Measurements from ENCODE around the gene TINAGL1. TPM values are rescaled to one million over a fixed set of nuclear protein-coding genes. Genes with fewer than 3 reads are reported as not detected.

TINAGL1 gene
- total RNA-seq, 1 experiment from 2014 or later: 2.5 TPM

- Mint-ChIP-seq H3K9me3 (no peaks in the 10 kb centered on the region), H3K27me3 (ENCODE audit: low read depth) (peaks cover 9% of the 10 kb centered on the region), H3K36me3 (ENCODE audit: insufficient read depth in 1 of 3, low read depth in 3 of 3) (no peaks in the 10 kb centered on the region), H3K27ac (no peak overlapping the region), H3K4me1 (peaks cover 16 to 29% of the 10 kb centered on the region in 2 experiments), H3K4me3 (no peak overlapping the region)
- Histone ChIP-seq H4K8ac (replicated peaks; ENCODE audit: insufficient read length, low read depth, low read length) (no peak overlapping the region), H2BK12ac (ENCODE audit: insufficient read length, low read depth, low read length) (no peak overlapping the region), H3T11ph (ENCODE audit: low read length) (no peak overlapping the region), H3K23me2 (ENCODE audit: insufficient read length, low read depth, low read length, poor library complexity, severe bottlenecking) (no peaks in the 10 kb centered on the region), H3K79me1 (ENCODE audit: insufficient read depth, low read depth, low read length, poor library complexity, severe bottlenecking) (no peaks in the 10 kb centered on the region), H3K79me2 (ENCODE audit: insufficient read depth, low read length) (no peaks in the 10 kb centered on the region), H4K5ac (ENCODE audit: insufficient read length, low read depth, low read length) (no peak overlapping the region), H3K14ac (ENCODE audit: insufficient read depth, low read length) (no peak overlapping the region), H3K9ac (ENCODE audit: extremely low read depth, insufficient read length, low read length) (no peak overlapping the region), H4K20me1 (ENCODE audit: control insufficient read depth, insufficient read depth, insufficient read length) (no peaks in the 10 kb centered on the region), H4K91ac (ENCODE audit: insufficient read length, low read depth, low read length) (no peak overlapping the region), H3K23ac (ENCODE audit: insufficient read length, low read depth, low read length) (no peak overlapping the region), H3K56ac (ENCODE audit: insufficient read length, low read depth, low read length) (no peak overlapping the region), H2AK5ac (ENCODE audit: insufficient read length, low read length) (no peak overlapping the region), H2AFZ (ENCODE audit: low read length) (no peak overlapping the region), H3K9me3 (ENCODE audit: control insufficient read depth, low read depth, low read length) (no peaks in the 10 kb centered on the region), H3K27me3 (ENCODE audit: insufficient read depth, low read length) (no peaks in the 10 kb centered on the region), H3K4me2 (ENCODE audit: insufficient read depth, insufficient read length, low read length) (no peak overlapping the region), H3K27ac (ENCODE audit: insufficient read length, low read depth, low read length) (no peak overlapping the region), H2BK5ac (ENCODE audit: insufficient read length, low read length) (no peak overlapping the region), H3K18ac (ENCODE audit: insufficient read length, low read depth, low read length) (no peak overlapping the region), H2BK15ac (ENCODE audit: low read depth, low read length) (no peak overlapping the region), H2BK120ac (ENCODE audit: low read depth, low read length, poor library complexity, severe bottlenecking) (no peak overlapping the region), H3K4ac (ENCODE audit: low read depth, low read length) (no peak overlapping the region), H3K4me1 (ENCODE audit: insufficient read depth, low read length) (no peaks in the 10 kb centered on the region), H2BK20ac (ENCODE audit: low read depth, low read length, poor library complexity, severe bottlenecking) (no peak overlapping the region)
- no peak for TF ChIP-seq CTCF (conservative IDR thresholded peaks at IDR 0.05)
- no peak for DNase-seq
- WGBS (ENCODE audit: extremely low coverage, insufficient read length, low lambda C conversion rate): no CpG with 5 or more reads among the region's 8 CpGs
Observed at GRCh38 chr1:31573261-31573660, 3.1 kb upstream of the TINAGL1 start.

All from H9 (cell line).